ENCODE measurements around the gene P2RY1.

DNA sequence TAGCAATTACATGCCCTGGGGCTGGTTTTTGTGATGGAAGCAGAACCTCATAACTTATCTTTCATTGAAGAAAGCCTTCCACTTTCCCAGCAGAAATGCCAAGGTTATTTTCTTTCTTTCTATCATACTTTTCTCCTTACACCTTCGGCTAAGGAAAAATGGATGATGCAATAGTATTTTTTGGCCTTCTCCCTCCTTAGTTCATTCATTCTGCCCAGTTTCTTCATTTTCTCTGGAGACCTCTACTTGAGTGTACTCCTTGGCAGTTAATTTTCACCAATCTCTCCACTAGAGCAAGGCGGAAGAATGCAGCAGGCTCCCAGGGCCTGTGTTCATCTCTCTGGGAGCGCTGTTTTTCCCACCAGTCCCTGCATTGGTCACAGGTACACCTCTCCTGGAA lies 7.6 kb upstream of the P2RY1 start:
- TF ChIP-seq TCF7L2 (IDR thresholded peaks at IDR 0.05; ENCODE audit: borderline replicate concordance, low read depth, low read length) (no peak), GLI4 (tag by site-specific recombination; IDR thresholded peaks at IDR 0.05) (no peak)
